Endothelial cell (in vitro differentiated cells): ENCODE results near the gene PADI4. TPM values are rescaled to one million over a fixed set of nuclear protein-coding genes. Genes with fewer than 3 reads are reported as not detected.

ENCODE experiments used
- DNase-seq: peaks from one replicate; pipeline ENCODE4 v3.0.0; 2021; ENCODE audit warnings: low spot score
- H3K27ac Mint-ChIP-seq: one replicate; pipeline ENCODE4 v1.8.0; 2021; ENCODE audit warnings: mixed read lengths, inconsistent platforms; ENCODE audit not compliant: unreplicated experiment
- H3K27me3 Mint-ChIP-seq: one replicate; pipeline ENCODE4 v1.8.0; 2021; ENCODE audit warnings: mild to moderate bottlenecking, moderate library complexity, mixed read lengths, inconsistent platforms; ENCODE audit not compliant: unreplicated experiment
- H3K36me3 Mint-ChIP-seq: one replicate; pipeline ENCODE4 v1.8.0; 2021; ENCODE audit warnings: mild to moderate bottlenecking, low read depth, mixed read lengths, inconsistent platforms; ENCODE audit not compliant: unreplicated experiment
- H3K4me1 Mint-ChIP-seq: one replicate; pipeline ENCODE4 v1.8.0; 2021; ENCODE audit warnings: mild to moderate bottlenecking, mixed read lengths, inconsistent platforms; ENCODE audit not compliant: unreplicated experiment
- H3K4me3 Mint-ChIP-seq: one replicate; pipeline ENCODE4 v1.8.0; 2021; ENCODE audit warnings: mild to moderate bottlenecking, mixed read lengths, inconsistent platforms; ENCODE audit not compliant: unreplicated experiment
- H3K9me3 Mint-ChIP-seq: one replicate; pipeline ENCODE4 v1.8.0; 2021; ENCODE audit warnings: mixed read lengths, inconsistent platforms; ENCODE audit not compliant: unreplicated experiment
- total RNA-seq: library from RNA; stranded (reverse); fragmentation: NEBNext Ultra II Directional; extraction: Animal tissue kit (Norgen Biotek cat#: 25700); gene quantifications from one replicate; pipeline ENCODE4 v1.2.1, GENCODE V29; 2021; ENCODE audit not compliant: unreplicated experiment
- TF ChIP-seq, protein P1 (sequence below): fragments of 200-600 bp; sonication (generic); IDR thresholded peaks from one replicate; pipeline ENCODE4 v1.5.0; 2021; ENCODE audit warnings: antibody characterized with exemption; ENCODE audit not compliant: unreplicated experiment

PADI4 gene
- total RNA-seq, 1 donor from 2014 or later = not detected

DNA sequence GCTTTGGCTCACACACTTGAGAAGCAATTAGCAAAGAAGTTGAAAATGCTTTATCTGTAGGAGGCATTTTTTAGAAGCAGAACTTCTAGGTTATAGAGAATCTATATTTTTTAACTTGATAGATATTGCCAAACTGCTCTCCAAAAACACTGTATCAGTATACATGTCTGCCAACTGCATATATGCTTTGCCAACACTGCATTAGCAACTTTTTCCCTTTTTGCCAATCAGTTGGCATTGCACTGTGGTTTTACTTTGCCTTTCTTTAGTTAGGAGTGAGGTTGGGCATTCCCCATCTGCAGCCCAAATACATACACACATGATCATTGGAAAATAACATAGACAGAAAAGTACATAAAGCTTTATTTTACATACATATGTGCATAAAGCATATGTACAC, 44.1 kb upstream of the PADI4 start:
- H3K27me3 Mint-ChIP-seq = peaks cover 5% of the 10 kb centered on the region
- no peaks in the 10 kb centered on the region for H3K4me1 Mint-ChIP-seq
- H3K36me3 Mint-ChIP-seq = no peaks in the 10 kb centered on the region
- H3K4me3 Mint-ChIP-seq = no peak overlapping the region
- H3K27ac Mint-ChIP-seq = no peak overlapping the region
- no peaks in the 10 kb centered on the region for H3K9me3 Mint-ChIP-seq
- TF ChIP-seq, protein P1, sequence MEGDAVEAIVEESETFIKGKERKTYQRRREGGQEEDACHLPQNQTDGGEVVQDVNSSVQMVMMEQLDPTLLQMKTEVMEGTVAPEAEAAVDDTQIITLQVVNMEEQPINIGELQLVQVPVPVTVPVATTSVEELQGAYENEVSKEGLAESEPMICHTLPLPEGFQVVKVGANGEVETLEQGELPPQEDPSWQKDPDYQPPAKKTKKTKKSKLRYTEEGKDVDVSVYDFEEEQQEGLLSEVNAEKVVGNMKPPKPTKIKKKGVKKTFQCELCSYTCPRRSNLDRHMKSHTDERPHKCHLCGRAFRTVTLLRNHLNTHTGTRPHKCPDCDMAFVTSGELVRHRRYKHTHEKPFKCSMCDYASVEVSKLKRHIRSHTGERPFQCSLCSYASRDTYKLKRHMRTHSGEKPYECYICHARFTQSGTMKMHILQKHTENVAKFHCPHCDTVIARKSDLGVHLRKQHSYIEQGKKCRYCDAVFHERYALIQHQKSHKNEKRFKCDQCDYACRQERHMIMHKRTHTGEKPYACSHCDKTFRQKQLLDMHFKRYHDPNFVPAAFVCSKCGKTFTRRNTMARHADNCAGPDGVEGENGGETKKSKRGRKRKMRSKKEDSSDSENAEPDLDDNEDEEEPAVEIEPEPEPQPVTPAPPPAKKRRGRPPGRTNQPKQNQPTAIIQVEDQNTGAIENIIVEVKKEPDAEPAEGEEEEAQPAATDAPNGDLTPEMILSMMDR = no peak
- no peak for DNase-seq

DNA sequence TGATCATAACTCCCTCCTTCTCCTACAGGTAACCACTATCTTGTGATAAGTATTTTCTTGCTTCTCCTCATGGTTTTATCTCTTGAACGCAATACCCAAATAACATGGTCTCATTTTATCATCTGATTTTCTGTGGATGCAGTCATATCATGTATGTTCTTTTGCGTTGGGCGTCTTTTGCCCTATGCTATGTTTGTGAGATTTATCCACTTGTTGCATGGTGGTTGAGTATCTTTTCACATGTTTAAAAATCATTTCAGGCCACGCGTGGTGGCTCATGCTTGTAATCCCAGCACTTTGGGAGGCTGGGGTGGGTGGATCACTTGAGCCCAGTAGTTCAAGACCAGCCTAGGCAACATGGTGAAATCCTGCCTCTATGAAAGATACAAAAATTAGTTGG, 43.5 kb upstream of the PADI4 start:
- Mint-ChIP-seq H3K27me3 (peaks cover 5% of the 10 kb centered on the region), H3K9me3 (no peaks in the 10 kb centered on the region), H3K36me3 (no peaks in the 10 kb centered on the region), H3K4me1 (no peaks in the 10 kb centered on the region), H3K27ac (no peak overlapping the region), H3K4me3 (no peak overlapping the region)
- TF ChIP-seq, protein P1 = no peak
- DNase-seq = no peak

DNA sequence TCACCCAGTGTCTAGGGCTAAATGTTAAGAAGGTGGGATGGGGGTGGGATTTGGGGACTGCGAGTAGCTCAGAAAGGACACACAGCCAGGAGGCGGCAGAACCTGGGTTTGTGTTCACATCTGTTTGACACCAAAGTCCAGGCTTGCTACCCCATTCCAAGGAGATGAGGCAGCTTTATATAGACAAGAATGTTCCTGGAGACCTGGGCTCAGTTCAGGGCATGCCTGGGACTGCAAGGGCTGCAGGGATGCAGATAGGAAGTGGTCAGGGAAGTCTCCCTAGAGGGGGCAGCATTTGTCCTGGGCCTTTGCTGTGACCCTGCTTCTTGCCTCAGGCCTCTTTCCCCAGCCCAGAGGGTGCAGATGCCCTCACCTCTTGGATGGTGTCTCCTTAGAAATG, 42.8 kb upstream of the PADI4 start:
- Mint-ChIP-seq H3K36me3 (no peaks in the 10 kb centered on the region), H3K9me3 (no peaks in the 10 kb centered on the region)
- TF ChIP-seq, protein P1 = no peak

DNA sequence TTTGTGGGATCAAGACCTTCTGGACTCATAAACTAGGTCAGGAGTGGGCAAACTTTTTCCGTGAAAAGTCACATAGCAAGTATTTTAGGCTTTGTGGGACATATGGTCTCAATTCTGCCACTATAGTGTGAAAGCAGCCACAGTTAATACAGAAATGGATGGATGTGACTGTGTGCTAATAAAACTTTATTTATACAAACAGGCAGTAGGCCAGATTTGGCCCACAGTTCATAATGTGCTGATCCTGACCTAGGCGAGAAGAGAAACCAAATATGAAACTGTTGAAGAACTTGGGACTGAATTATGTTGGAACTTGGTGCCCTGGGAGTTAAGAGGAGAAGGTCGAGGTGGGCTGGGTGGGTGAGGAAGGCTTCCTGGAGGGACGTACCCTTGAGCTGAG, 42.0 kb upstream of the PADI4 start:
- H3K27me3 Mint-ChIP-seq = peaks cover 5% of the 10 kb centered on the region
- no peak for DNase-seq
- H3K4me1 Mint-ChIP-seq = no peaks in the 10 kb centered on the region
- TF ChIP-seq, protein P1 = no peak
- H3K36me3 Mint-ChIP-seq = no peaks in the 10 kb centered on the region
- H3K27ac Mint-ChIP-seq = no peak overlapping the region
- no peak overlapping the region for H3K4me3 Mint-ChIP-seq
- H3K9me3 Mint-ChIP-seq = no peaks in the 10 kb centered on the region

More for the DNA sequence above, 42.8 kb upstream of the PADI4 start:
- no peaks in the 10 kb centered on the region for H3K4me1 Mint-ChIP-seq
- H3K27me3 Mint-ChIP-seq = peaks cover 5% of the 10 kb centered on the region
- H3K4me3 Mint-ChIP-seq = no peak overlapping the region
- DNase-seq = no peak
- H3K27ac Mint-ChIP-seq = no peak overlapping the region

DNA sequence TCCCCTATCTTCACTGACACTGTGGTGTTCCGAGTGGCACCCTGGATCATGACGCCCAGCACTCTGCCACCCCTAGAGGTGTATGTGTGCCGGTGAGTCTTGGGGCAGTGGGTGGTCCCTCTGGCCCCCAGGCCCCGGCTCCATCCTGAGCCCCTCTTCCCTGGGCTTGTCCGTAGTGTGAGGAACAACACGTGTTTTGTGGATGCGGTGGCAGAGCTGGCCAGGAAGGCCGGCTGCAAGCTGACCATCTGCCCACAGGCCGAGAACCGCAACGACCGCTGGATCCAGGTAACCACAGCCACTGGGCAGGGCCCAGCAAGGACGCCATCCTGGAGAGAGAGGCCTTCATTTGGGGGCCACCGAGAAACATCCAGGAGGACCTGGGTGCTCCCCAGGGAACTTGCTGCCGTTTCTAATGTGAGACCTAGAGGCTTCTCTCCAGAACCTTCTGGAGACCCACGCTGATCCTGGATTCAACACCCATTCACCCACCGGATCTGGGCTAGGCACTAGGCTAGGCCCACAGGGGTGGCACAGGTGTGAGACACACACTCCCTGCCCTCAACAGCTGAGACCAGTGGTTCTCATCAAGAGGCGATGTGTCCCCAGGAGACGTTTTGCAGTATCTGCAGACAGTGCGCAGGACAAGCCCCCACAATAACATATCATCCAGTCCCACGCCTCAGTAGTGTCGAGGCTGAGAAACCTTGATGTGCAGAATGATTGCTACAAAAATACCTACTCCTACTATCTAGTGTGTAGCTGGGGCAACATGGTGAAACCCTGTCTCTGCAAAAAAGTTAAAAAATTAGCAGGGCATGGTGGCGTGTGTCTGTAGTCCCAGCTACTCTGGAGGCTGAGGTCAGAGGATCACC, 36.9 kb upstream of the PADI4 start:
- H3K9me3 Mint-ChIP-seq = no peaks in the 10 kb centered on the region
- DNase-seq = no peak
- TF ChIP-seq, protein P1 = no peak
- H3K36me3 Mint-ChIP-seq = no peaks in the 10 kb centered on the region
- H3K4me1 Mint-ChIP-seq = no peaks in the 10 kb centered on the region
- peaks cover 9% of the 10 kb centered on the region for H3K27me3 Mint-ChIP-seq
- H3K27ac Mint-ChIP-seq = no peak overlapping the region
- no peak overlapping the region for H3K4me3 Mint-ChIP-seq
